K562 (cell line): Measurements from ENCODE around the gene RBM7. TPM values are rescaled to one million over a fixed set of nuclear protein-coding genes. Genes with fewer than 3 reads are reported as not detected.
A peak's percentile ranks its signal among the peaks of the same experiment; 100 is the strongest.

Experiments used
- ATF7 ChIP-seq: fragments of 450-650 bp; IDR thresholded peaks from 2 replicates; pipeline ENCODE4 v1.7.1; 2014; ENCODE audit warnings: mild to moderate bottlenecking, moderate library complexity
- BACH1 ChIP-seq: fragments of 200-800 bp; sonication (Bioruptor generic); IDR thresholded peaks from 2 replicates; pipeline ENCODE4 v1.6.1; 2016; ENCODE audit warnings: missing genetic modification characterization, missing compliant biosample characterization
- C11orf30 ChIP-seq: fragments of 450-650 bp; IDR thresholded peaks from 2 replicates; pipeline ENCODE4 v1.6.1; 2016; ENCODE audit warnings: low read depth, mild to moderate bottlenecking
- DPF2 ChIP-seq: fragments of 450-650 bp; IDR thresholded peaks from 2 replicates; pipeline ENCODE4 v1.6.1; 2016
- ESRRA ChIP-seq: fragments of 450-650 bp; IDR thresholded peaks from 2 replicates; pipeline ENCODE4 v1.6.1; 2014; ENCODE audit warnings: low read depth, mild to moderate bottlenecking, moderate library complexity, borderline replicate concordance
- IRF2 ChIP-seq: sonication (generic); formaldehyde crosslinking; IDR thresholded peaks from 2 replicates; pipeline ENCODE4 v1.8.1; 2022; ENCODE audit warnings: mild to moderate bottlenecking, missing genetic modification reagents
- KDM5B ChIP-seq: fragments of 200-600 bp; sonication (generic); IDR thresholded peaks from 2 replicates; pipeline ENCODE4 v1.6.1; 2012; ENCODE audit warnings: low read depth, mild to moderate bottlenecking, moderate library complexity, low read length, control low read depth, inconsistent platforms; ENCODE audit not compliant: insufficient replicate concordance
- MBD2 ChIP-seq: sonication (generic); IDR thresholded peaks from 2 replicates; pipeline ENCODE4 v1.6.1; 2016; ENCODE audit warnings: low read depth, borderline replicate concordance
- NCOA1 ChIP-seq: fragments of 450-650 bp; IDR thresholded peaks from 2 replicates; pipeline ENCODE4 v1.6.1; 2016; ENCODE audit warnings: low read depth
- PML ChIP-seq: IDR thresholded peaks from 2 replicates; pipeline ENCODE4 v1.6.1; 2012; ENCODE audit warnings: low read length, inconsistent platforms
- POU5F1 ChIP-seq: fragments of 150-350 bp; IDR thresholded peaks from 2 replicates; pipeline ENCODE4 v1.6.1; 2014; ENCODE audit warnings: borderline replicate concordance, low read length, low read depth, mild to moderate bottlenecking; ENCODE audit not compliant: partially characterized antibody
- SAP30 ChIP-seq: fragments of 200-600 bp; sonication (generic); IDR thresholded peaks from 2 replicates; pipeline ENCODE4 v1.6.1; 2012; ENCODE audit warnings: borderline replicate concordance, low read depth, mild to moderate bottlenecking, moderate library complexity, low read length, control low read depth, inconsistent platforms; ENCODE audit not compliant: insufficient read depth, poor library complexity, severe bottlenecking
- SETDB1 ChIP-seq: IDR thresholded peaks from one replicate; pipeline ENCODE4 v1.6.1; 2012; ENCODE audit warnings: low read length, control low read depth, inconsistent platforms
- SMARCA4 ChIP-seq: fragments of 450-650 bp; IDR thresholded peaks from 2 replicates; pipeline ENCODE4 v1.6.1; 2016
- SMARCA5 ChIP-seq: fragments of 450-650 bp; IDR thresholded peaks from 2 replicates; pipeline ENCODE4 v1.6.1; 2016
- SPI1 ChIP-seq: IDR thresholded peaks from 2 replicates; pipeline ENCODE4 v1.6.1; 2011; ENCODE audit warnings: low read depth, low read length, control low read depth, borderline replicate concordance
- SRSF9 ChIP-seq: fragments of 200-400 bp; formaldehyde crosslinking; IDR thresholded peaks from 2 replicates; pipeline ENCODE4 v1.6.1; 2017; ENCODE audit warnings: low read depth, low read length, borderline replicate concordance
- TBP ChIP-seq: optimal IDR thresholded peaks from 2 replicates; pipeline ENCODE3; 2011; ENCODE audit warnings: low read depth, low read length, improper control_type of control experiment
- ZFX ChIP-seq: sonication (generic); formaldehyde crosslinking; IDR thresholded peaks from 2 replicates; pipeline ENCODE4 v1.8.0; 2022; ENCODE audit warnings: mild to moderate bottlenecking, missing genetic modification reagents, moderate library complexity
- ZNF217 ChIP-seq: sonication (generic); formaldehyde crosslinking; IDR thresholded peaks from 2 replicates; pipeline ENCODE4 v1.8.0; 2022; ENCODE audit warnings: mild to moderate bottlenecking, missing genetic modification reagents
- ZNF311 ChIP-seq: fragments of 250-450 bp; sonication (Bioruptor Pico); IDR thresholded peaks from 2 replicates; pipeline ENCODE4 v1.4.0; 2020; ENCODE audit warnings: mild to moderate bottlenecking, moderate library complexity
- polyA plus RNA-seq, 8 experiments: library from polyadenylated mRNA; depleted of rRNA in 4 of 8; stranded (reverse) in 5 of 8; unstranded in 3 of 8; fragments of >200 nt; fragmentation: Nextera tagmentation in 2 of 8; fragmentation: Illumina TruSeq in 1 of 8; extraction: Ambion mirVana in 2 of 8; extraction: Trizol in 1 of 8; gene quantifications; 2 replicates each; pipeline versions ENCODE4 v1.2.1 to v1.2.3, GENCODE V29; 2011 to 2014; ENCODE audit warnings: inconsistent platforms in 1 of 8, missing spikeins in 1 of 8
- total RNA-seq, 7 experiments: library from RNA; depleted of rRNA in 6 of 7; stranded (reverse); fragments of >200 nt in 6 of 7; fragmentation: Illumina TruSeq in 2 of 7; extraction: Trizol in 2 of 7; gene quantifications; 2 replicates each; pipeline versions ENCODE4 v1.2.1 to v1.2.3, GENCODE V29; 2011 to 2021; ENCODE audit warnings: low replicate concordance in 1 of 7
- TF ChIP-seq, protein P1 (sequence below): conservative IDR thresholded peaks from 2 replicates; pipeline ENCODE4 v1.6.1; 2011; ENCODE audit warnings: low read depth, mild to moderate bottlenecking, low read length; ENCODE audit not compliant: control insufficient read depth
- TF ChIP-seq, protein P2 (sequence below), 2 experiments: fragments of 450-650 bp; conservative IDR thresholded peaks; 2 replicates each; pipeline ENCODE4 v1.6.1; 2017; ENCODE audit warnings: mild to moderate bottlenecking in 2 of 2, moderate library complexity in 2 of 2

The RBM7 gene
- total and polyA plus RNA-seq, 9 of the 15 experiments (the other 6 are each of a cell fraction or from before 2014, with no cell fraction given), result 26.0 to 76.8 (median 49.6) TPM

DNA sequence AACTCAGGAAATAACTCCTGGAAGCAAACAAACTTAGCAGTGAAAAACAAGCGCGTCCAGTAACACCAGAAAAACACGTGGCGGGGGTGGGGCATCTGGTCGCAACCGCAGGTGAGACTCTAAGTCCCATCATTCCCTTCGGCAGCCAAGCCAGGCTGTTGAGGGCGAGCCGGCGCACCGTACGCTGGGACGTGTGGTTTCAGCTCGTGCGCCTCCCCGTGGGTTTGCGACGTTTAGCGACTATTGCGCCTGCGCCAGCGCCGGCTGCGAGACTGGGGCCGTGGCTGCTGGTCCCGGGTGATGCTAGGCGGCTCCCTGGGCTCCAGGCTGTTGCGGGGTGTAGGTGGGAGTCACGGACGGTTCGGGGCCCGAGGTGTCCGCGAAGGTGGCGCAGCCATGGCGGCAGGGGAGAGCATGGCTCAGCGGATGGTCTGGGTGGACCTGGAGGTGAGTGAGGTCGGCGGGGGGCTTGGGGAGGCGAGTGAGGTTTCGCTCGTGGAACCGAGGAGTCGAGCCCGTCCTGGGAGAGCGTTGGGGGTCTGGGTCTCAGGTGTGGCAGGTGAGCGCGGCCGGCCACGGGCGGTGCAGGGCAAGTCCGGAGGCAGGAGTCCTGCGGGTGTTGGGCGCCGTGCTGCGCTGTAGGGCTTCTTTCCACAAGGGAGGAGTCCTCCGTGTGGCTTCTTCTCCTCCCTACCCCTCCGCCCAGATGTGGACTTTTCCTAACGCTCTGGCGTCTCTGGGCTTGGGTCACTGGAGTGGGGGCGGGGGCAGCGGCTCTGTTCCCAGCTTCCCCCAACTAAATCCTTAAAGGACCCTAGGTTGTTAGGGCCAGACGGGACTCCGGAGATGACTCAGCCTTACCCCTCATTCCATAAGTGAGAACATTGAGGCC is 39.0 kb downstream of the RBM7 start, which contains the start of gene REXO2 (continued):
- peak; percentile 83 for TF ChIP-seq KDM5B
- peak; percentile 86 for TF ChIP-seq SAP30
- no peak for TF ChIP-seq SMARCA5
- TF ChIP-seq ESRRA, result peak; percentile 87; the same call in 1 of the 2 replicates
- TF ChIP-seq POU5F1, result peak; percentile 27
- peak; percentile 35; the same call in 1 of the 2 replicates for TF ChIP-seq SMARCA4
- peak; percentile 44; the same call in 1 of the 2 replicates for TF ChIP-seq NCOA1
- TF ChIP-seq C11orf30, result peak; percentile 55; the same call in 1 of the 2 replicates
- peak; percentile 7 for TF ChIP-seq TBP
- peak; percentile 51; the same call in 1 of the 2 replicates for TF ChIP-seq PML
- peak; percentile 56 for TF ChIP-seq ZFX (CRISPR knock-in tag)
- TF ChIP-seq, protein P1, sequence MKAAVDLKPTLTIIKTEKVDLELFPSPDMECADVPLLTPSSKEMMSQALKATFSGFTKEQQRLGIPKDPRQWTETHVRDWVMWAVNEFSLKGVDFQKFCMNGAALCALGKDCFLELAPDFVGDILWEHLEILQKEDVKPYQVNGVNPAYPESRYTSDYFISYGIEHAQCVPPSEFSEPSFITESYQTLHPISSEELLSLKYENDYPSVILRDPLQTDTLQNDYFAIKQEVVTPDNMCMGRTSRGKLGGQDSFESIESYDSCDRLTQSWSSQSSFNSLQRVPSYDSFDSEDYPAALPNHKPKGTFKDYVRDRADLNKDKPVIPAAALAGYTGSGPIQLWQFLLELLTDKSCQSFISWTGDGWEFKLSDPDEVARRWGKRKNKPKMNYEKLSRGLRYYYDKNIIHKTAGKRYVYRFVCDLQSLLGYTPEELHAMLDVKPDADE, result peak; percentile 96
- TF ChIP-seq ATF7, result peak; percentile 44; the same call in 1 of the 2 replicates
- peak; percentile 49; the same call in 1 of the 2 replicates for TF ChIP-seq BACH1
- TF ChIP-seq ZNF217 (CRISPR knock-in tag), result no peak
- TF ChIP-seq IRF2 (CRISPR knock-in tag), result no peak
- TF ChIP-seq MBD2, result peak; percentile 80
- TF ChIP-seq DPF2, result 0 out of 2 replicates have a peak, but pooled peaks have one; percentile 54
- TF ChIP-seq SPI1, result no peak
- TF ChIP-seq SRSF9, result no peak
- TF ChIP-seq, protein P2, sequence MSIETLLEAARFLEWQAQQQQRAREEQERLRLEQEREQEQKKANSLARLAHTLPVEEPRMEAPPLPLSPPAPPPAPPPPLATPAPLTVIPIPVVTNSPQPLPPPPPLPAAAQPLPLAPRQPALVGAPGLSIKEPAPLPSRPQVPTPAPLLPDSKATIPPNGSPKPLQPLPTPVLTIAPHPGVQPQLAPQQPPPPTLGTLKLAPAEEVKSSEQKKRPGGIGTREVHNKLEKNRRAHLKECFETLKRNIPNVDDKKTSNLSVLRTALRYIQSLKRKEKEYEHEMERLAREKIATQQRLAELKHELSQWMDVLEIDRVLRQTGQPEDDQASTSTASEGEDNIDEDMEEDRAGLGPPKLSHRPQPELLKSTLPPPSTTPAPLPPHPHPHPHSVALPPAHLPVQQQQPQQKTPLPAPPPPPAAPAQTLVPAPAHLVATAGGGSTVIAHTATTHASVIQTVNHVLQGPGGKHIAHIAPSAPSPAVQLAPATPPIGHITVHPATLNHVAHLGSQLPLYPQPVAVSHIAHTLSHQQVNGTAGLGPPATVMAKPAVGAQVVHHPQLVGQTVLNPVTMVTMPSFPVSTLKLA (conservative IDR thresholded peaks at IDR 0.05), result peak; percentile 99 to 100
- TF ChIP-seq SETDB1, result no peak
- no peak for TF ChIP-seq ZNF311 (CRISPR knock-in tag)
